ENCODE measurements around the gene RPS5.
"Not testable (repeated sequence)": the region's sequence is repeated elsewhere in the genome, so short reads cannot be mapped to it uniquely, and the experiment has no call there.

Gene RPS5

GRCh38 chr19:58400316-58400915, 13.3 kb downstream of the RPS5 start:
- H3K4me3 ChIP-seq (ENCODE audit: low read depth, low read length): peak overlapping the region; percentile 59
- DNase-seq (ENCODE audit: low read depth): no peak
- no peak for TF ChIP-seq CTCF (IDR thresholded peaks at IDR 0.05; ENCODE audit: low read depth, low read length, missing control alignments)

GRCh38 chr19:58400916-58401839, 14.1 kb downstream of the RPS5 start:
- peak; percentile 97 for DNase-seq (ENCODE audit: low read depth)
- TF ChIP-seq CTCF (IDR thresholded peaks at IDR 0.05; ENCODE audit: low read depth, low read length, missing control alignments): peak; percentile 18
- peak overlapping the region; percentile 82 for H3K4me3 ChIP-seq (ENCODE audit: low read depth, low read length)

- H3K4me3 ChIP-seq (ENCODE audit: low read depth, low read length): peak overlapping the region; percentile 82
- no peak for DNase-seq (ENCODE audit: low read depth)
- TF ChIP-seq CTCF (IDR thresholded peaks at IDR 0.05; ENCODE audit: low read depth, low read length, missing control alignments): no peak
Measured at GRCh38 chr19:58401840-58402421, 14.9 kb downstream of the RPS5 start.

GRCh38 chr19:58403920-58404478, 16.9 kb downstream of the RPS5 start:
- DNase-seq (ENCODE audit: low read depth); H3K4me3 ChIP-seq (ENCODE audit: low read depth, low read length): not testable (repeated sequence)

- TF ChIP-seq CTCF (IDR thresholded peaks at IDR 0.05; ENCODE audit: low read depth, low read length, missing control alignments): peak; percentile 36
- peak overlapping the region; percentile 76 for H3K4me3 ChIP-seq (ENCODE audit: low read depth, low read length)
- DNase-seq (ENCODE audit: low read depth): no peak
Measured at GRCh38 chr19:58406818-58407657, 20.0 kb downstream of the RPS5 start.

GRCh38 chr19:58407658-58408151, 20.6 kb downstream of the RPS5 start:
- no peak for TF ChIP-seq CTCF (IDR thresholded peaks at IDR 0.05; ENCODE audit: low read depth, low read length, missing control alignments)
- H3K4me3 ChIP-seq (ENCODE audit: low read depth, low read length): peak overlapping the region; percentile 76
- DNase-seq (ENCODE audit: low read depth): no peak
